GM21529 (cell line): ENCODE data around the gene TIMM17A.

Experiments used
- ATAC-seq: cut with Tn5 transposase; IDR thresholded peaks from one replicate; pipeline ENCODE4 v1.9.1; 2021; ENCODE audit not compliant: unreplicated experiment

Gene TIMM17A

DNA sequence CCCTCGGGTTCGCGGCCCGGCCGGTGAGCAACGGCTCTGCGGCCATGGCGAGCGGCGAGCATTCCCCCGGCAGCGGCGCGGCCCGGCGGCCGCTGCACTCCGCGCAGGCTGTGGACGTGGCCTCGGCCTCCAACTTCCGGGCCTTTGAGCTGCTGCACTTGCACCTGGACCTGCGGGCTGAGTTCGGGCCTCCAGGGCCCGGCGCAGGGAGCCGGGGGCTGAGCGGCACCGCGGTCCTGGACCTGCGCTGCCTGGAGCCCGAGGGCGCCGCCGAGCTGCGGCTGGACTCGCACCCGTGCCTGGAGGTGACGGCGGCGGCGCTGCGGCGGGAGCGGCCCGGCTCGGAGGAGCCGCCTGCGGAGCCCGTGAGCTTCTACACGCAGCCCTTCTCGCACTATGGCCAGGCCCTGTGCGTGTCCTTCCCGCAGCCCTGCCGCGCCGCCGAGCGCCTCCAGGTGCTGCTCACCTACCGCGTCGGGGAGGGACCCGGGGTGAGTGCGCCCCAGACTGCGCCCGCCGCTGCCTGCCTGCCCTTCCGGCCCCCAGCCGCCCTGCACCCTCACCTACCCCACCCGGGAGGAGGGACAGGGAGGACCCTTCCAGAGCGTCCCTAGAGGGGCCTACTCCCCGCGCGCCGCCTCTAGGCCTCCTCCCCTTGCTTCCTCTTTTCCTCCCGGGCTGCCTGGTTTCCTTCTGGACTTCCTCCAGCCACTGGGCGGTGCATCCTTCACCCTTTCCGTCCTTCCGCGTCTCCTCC, 27.5 kb downstream of the TIMM17A start, which contains the start of gene RNPEP:
RNPEP (plus strand) TSS at position 26 of the 757 bp plus-strand sequence; CDS start at position 45, 19 bp downstream.
- ATAC-seq, result peak; percentile 80

DNA sequence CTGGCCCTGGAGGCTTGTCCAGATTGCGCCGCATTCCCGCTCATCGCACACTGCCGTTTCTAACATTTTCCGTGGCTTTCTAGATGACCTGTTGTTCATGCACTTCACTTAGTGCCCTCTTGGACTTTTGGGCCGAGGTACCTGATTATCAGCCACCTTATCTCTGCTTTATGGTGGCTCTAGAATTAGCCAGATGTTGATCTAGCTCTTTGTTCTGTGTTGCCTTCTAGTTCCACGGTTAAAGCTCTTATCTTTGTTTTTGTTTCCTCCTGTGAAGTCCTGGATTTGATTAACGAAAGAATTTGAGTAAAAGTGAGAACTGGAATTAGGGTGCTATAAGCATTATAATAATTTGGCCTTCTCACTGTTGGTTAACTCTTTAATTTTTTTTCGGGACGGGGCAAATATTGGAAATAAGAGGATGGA, 28.1 kb downstream of the TIMM17A start:
- ATAC-seq, result no peak

DNA sequence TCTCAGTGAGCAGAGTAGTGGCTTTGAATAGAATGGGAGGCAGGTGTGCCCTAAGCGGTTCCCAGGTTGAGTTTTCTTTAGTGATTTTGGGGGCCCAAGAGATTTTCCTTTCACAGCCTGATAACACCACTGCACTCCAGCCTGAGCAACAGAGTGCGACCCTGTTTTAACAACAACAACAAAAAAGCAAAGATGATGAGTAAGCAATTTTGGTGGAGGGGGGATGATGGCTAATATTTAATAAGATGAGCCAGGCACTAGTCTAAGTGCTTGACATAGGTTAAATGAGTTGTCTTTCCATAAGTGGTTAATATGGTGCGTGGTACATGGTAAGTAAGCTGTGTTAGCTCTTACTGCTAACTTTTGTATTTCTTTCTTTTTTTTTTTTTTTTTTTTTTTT, 29.1 kb downstream of the TIMM17A start:
- no peak for ATAC-seq

DNA sequence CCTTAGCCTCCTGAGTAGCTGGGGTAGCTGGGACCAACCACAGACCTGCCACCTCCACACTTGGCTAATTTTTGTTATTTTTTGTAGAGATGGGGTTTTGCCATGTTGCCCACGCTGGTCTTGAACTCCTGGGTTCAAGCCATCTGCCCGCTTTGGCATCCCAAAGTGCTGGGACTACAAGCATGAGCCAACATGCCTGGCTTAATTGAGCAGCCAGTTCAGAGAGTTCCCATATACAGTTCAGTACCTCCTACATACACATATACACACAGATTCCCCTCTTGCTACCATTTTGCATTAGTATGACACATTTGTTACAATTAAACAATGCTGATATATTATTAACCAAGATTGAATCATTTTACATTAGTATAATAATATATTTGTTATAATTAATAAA, 30.1 kb downstream of the TIMM17A start:
- no peak for ATAC-seq

DNA sequence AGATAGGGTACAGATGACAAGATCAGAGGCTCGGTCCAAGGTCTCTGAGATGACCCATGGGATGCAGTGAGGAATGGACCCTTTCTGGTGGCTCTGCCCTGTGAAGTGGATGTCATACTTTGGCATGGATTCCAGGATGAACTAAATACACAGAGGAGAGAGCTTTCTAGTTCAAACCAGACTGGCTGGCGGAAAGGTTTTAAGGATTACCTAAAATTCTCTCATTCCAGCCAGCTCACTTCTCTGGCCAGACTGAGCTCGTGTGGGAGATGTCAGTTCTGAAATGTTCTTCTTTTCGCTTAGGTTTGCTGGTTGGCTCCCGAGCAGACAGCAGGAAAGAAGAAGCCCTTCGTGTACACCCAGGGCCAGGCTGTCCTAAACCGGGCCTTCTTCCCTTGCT, 33.3 kb downstream of the TIMM17A start:
- ATAC-seq, result no peak

DNA sequence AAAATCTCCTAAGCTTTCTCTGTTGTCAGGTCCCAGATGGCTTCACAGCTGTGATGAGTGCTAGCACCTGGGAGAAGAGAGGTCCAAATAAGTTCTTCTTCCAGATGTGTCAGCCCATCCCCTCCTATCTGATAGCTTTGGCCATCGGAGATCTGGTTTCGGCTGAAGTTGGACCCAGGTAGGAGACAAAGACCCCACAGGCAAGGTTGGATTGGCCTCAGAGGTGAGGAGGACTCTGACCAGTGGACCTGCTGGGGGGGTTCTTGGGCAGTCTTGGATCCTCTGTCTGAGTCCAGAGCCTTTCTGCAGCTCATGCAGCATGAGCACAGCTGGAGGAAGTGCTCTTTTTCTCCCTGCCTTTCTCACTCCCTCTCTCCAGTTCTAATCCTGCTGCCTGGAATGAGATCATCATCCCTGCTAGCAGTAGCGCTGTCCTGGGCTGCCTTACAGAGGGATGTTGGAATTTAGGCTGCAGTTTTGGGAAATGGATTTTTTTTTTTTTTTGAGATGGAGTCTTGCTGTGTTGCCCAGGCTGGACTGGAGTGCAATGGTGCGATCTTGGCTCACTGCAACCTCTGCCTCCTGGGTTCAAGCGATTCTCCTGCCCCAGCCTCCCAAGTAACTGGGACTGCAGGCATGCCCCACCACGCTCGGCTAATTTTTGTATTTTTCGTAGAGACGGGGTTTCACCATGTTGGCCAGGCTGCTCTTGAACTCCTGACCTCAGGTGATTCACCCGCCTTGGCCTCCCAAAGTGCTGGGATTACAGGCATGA, 34.2 kb downstream of the TIMM17A start:
- ATAC-seq, result no peak

DNA sequence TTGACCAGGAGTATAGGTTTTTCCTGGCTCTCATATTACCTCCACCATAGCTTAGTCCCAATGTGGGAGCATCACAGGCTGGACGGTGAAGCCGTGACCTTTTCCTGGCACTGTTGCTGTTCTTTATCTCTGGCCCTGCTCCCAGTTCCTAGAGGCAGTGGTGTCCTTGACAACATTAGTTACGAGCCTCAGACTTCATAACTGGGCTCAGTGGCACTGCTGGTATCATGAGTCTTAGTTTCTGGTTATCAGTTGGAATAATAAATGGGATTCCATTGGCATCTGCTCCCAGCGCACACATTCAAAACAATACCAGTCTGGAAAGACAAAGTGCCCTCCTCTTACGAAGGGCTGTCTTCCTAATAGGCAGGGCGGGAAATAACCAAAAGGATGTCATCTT, 35.1 kb downstream of the TIMM17A start:
- ATAC-seq, result no peak

DNA sequence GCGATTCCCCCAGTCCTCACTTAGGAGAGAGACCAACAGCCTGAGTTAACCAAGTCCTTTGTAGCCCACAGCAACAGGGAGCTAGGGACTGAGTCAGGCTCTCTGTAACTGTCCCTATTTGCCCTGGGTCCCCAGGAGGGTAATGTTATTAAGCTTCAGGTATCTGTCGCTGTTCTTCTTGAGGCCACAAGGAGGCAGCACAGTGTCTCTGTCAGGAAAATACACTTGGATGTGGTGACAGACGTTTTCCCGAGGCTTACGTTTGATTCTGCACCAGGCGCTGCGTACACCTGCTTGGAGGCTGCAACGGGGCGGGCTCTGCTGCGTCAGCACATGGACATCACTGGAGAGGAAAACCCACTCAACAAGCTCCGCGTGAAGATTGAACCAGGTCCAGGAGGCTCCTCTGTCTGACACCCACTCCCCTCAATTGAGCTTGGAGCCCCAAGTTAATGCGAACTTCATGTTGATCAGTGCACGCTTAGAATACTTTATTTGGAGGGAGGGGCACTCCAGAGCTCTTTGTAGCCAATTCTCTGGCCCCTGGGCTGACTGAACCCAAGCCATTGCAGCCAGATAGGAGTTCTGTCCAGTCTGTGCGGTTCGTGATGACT, 44.4 kb downstream of the TIMM17A start:
- no peak for ATAC-seq

DNA sequence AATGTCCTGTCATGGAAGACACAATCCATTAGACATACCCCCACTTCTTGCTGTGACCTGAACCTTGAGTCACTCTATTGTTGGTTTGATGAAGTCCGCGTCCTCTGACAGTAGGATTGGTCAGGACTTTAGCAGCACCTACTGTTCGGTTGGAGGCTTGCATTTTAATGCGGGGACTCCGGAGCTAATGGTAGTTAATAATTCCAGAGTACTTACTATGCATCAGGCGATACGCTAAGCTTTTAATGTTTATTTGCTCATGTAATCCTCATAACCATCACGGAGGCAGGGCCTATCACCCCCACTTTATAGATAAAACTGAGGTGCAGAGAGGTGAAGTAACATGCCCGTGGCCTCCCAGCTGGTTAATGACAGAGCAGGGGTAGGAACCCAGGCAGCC, 47.2 kb downstream of the TIMM17A start:
- ATAC-seq, result no peak

DNA sequence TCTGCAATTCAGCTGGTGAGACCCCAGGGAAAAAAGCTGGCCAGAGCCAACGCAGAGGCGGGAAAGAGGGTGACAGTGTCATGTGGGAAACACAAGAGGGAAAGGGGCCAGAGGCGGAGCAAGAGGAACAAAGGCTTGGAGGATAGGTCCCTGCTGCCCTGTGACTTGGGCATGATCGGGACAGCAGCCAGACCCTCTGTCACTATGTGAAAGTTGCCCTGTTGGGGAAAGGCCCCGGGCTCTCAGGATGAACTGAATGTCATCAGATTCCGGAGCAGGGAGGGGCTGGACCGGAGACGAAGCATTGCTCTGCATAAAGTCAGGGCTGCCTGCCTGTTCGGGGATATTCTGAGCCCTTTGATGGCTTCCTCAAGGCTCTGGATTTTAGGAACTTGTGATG, 49.4 kb downstream of the TIMM17A start:
- ATAC-seq, result no peak

DNA sequence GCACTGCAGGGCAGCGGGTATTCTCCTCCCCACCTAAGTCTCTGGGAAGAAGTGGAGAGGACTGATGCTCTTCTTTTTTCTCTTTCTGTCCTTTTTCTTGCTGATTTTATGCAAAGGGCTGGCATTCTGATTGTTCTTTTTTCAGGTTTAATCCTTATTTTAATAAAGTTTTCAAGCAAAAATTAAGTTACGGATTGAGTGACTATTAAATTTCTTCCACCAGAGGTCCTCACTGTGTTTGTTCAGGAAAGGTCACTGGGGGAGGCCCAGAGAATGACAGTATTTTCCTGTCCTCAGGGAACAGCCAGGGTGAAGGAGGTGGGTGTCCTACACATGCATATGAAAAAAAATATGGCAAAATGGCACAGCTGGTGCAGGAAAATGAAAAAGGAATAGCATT, 50.7 kb downstream of the TIMM17A start:
- ATAC-seq, result no peak

DNA sequence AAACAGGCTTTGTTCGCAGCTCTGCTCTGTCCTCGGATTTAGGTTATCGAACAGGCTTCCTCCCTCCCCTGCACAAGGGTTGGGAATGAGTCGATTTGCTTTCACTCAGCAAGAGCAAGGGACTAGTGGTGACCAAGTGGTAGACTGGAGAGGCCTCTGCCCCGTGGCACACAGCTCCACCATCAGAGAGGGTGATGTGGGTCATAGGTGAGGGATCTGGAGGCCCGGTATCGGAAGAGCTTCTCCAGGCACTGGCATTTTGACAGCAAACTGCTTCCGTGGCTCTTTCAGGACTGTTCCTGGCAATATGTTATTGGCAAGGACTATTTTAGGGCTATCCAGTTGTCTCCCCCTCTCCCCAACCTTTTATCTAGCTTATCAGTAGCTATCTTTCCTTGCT, 52.0 kb downstream of the TIMM17A start:
- no peak for ATAC-seq

DNA sequence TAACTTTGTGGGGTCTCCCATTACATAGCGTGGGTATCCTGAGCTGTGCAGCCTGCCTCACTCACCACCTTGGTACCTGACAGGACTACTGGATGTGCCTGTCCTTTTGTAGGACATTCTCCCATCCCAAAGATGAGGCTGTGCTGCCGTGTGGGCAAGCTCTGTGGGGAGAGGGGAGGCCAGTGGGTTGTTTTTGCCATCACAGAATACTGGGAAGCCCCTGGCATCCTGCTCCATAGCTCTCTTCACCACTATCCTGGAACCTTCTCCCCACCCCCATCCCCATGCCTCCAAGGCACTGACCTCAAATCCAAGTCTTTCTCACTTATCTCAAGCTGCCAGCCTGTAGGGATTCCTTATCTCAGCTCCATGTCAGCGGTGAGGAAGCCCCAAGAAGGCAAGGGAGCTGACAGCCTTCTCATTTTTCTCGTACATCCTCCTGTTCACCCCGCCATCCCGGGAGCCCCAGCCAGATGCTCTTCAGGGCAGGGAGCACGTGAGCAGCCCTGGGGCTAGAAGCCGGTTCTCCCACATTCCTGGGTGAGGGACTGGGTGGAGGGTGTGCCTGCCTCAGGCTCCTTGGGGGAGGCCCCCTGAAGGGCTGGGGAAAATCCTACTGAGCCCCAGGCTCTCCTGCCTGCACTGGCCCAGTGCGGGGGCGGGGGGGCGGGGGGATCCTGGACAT, 52.6 kb downstream of the TIMM17A start:
- no peak for ATAC-seq

DNA sequence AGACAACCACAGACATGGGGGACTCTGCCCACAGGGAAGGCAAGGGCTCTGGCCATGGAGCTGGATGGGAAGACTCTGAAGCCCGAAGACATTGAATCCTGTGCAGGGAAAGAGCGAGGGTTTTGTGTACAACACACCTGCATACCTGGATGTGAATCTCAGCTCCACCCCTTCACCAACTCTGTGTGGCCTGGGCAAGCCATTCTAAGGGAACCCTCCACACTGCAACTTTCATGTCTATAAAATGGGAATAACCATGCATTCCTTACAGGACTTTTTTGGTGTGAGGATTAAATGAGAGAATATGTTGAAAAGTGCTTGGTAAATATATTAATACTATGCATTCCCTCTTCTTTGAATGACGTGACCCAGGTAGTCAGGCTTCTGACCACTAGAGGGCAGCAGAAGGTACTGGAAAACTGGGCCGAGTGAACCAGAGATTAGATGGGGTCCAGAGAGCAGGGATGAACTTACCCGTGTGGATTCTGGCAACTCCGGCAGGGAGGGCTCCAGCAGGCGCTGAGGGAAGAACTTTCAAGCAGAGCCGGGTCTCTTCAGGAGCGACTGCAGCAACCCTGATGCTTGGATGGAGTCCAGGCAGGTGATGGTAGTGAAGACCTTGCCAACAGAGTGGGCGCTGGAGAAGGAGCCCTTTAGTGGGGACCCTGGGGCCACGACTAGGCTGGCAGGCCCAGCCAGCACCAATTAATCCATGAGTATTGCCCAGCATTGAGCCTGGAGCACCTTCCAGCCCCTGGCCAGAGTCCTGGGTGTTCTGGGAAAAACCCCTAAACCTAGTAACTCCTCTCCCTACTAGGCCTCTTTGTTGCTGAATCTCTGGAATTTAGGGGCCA, 54.2 kb downstream of the TIMM17A start:
- peak; percentile 40 for ATAC-seq

DNA sequence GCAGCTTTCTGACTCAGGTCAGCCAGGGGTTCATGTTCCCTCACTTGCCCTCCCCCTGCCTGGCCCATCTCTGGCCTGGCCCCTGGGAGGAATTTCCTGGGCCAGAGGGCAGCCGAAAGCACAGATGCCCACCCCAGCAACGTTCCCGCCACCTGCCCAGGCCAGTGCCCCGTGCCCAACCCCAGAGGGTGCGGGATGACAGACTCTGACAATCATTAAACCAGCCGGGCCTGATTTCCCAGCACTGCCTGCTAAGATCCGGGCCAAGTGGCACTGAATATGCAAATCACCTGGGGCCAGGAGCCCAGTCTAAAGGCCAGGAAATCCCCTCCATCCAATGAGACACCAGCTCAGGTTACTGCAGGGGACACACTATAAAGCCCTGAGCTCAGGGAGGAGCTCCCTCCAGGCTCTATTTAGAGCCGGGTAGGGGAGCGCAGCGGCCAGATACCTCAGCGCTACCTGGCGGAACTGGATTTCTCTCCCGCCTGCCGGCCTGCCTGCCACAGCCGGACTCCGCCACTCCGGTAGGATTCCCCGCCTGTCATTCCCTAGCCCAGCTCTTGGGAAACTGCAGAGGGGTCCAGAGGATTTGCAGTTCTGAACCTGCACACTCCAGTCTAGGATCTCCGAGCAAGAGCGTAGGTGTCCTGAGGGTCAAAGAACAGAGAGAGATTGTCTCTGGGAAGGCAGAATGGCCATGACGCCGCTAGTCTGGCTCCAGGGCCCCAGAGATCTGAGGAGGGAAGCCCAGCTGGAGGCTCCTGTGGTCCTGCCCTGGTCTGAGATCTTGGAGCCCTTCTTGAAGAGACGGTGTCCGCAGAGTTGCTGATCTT, 55.1 kb downstream of the TIMM17A start, which contains the start of gene ELF3:
ELF3 (plus strand) TSS at position 408 of the 836 bp plus-strand sequence. CDS start 550 bp downstream, outside the sequence.
- ATAC-seq, result peak; percentile 88

DNA sequence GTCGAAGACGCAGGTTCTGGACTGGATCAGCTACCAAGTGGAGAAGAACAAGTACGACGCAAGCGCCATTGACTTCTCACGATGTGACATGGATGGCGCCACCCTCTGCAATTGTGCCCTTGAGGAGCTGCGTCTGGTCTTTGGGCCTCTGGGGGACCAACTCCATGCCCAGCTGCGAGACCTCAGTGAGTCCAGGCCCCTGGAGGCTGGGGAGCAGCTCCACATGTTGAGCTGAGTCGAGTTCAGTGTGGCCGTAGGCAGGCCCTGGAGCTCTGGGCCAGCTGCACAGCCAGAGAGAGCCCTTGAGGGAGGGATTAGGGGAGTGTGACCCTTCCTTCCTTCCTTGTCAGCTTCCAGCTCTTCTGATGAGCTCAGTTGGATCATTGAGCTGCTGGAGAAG, 56.7 kb downstream of the TIMM17A start:
- no peak for ATAC-seq

DNA sequence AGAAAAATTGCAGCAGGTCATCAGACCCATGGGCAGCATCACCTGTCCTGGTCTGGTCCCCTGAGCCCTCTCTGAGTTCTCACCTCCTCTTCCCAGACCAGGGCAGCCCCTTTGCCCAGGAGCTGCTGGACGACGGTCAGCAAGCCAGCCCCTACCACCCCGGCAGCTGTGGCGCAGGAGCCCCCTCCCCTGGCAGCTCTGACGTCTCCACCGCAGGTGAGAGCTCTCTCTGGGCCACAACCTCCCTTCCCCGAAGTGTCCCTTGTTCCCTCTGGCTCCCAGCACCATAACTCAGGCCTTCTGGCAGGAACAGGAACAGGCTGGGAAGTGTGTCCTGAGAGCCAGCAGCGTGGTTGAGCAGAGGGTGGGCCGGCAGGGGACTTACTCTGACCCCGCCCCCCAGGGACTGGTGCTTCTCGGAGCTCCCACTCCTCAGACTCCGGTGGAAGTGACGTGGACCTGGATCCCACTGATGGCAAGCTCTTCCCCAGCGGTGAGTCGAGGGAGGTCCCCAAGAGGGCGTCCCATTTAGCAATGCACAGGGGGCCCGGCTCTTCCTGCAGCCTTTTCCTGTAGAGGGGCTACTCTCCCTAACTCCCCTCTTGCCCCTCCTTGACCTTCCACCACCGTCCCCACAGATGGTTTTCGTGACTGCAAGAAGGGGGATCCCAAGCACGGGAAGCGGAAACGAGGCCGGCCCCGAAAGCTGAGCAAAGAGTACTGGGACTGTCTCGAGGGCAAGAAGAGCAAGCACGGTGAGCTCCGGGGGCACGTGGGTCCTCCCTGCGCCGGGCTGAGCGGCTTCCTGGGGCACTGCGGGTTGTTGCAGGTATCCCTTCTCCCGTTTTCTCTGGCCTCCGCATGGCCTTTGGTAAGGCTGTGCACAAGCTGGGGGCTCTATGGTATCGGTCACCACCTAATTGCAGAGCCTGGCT, 57.5 kb downstream of the TIMM17A start:
- ATAC-seq, result no peak

DNA sequence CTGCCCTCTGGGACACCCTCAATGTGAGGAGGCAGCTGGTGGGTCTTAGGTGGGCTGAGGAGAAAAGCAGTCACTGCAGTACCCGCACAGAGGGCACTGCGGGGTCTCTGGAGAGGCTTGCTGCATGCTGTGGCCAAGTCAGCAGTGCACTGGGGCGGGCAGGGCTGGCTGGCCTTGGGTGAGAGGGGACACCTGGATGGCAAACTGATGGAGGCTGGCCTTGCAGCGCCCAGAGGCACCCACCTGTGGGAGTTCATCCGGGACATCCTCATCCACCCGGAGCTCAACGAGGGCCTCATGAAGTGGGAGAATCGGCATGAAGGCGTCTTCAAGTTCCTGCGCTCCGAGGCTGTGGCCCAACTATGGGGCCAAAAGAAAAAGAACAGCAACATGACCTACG, 58.3 kb downstream of the TIMM17A start:
- no peak for ATAC-seq
